Activated CD4-positive, alpha-beta T cell treated with anti-CD3 and anti-CD28 coated beads, Interleukin-2, amount 50 U/mL, for 16 hours (primary cell): Measurements from ENCODE around the gene FCRL1.
A peak's percentile ranks its signal among the peaks of the same experiment; 100 is the strongest.

Source experiments
- DNase-seq: peaks from one replicate; pipeline ENCODE4 v3.0.0-alpha.2; 2020

FCRL1 gene, protein sequence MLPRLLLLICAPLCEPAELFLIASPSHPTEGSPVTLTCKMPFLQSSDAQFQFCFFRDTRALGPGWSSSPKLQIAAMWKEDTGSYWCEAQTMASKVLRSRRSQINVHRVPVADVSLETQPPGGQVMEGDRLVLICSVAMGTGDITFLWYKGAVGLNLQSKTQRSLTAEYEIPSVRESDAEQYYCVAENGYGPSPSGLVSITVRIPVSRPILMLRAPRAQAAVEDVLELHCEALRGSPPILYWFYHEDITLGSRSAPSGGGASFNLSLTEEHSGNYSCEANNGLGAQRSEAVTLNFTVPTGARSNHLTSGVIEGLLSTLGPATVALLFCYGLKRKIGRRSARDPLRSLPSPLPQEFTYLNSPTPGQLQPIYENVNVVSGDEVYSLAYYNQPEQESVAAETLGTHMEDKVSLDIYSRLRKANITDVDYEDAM

DNA sequence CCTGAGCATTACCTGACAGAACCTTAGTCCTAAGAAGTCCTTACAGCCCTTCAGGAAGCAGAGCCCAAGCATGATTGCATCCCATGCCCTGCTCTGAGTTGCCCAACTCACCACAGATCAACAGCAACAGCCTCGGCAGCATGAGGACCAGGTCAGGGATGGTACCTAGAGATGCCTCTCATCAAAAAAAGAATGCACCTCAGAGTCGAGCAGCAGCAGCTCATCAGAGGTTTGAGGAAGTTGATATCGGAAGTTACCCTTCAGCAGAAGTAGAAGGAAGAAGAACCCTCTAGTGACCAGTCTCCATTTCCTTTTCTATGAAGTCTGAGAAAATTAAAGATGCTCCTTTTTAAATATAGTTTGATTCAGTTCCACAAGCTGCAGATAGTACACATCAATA, at the start of gene FCRL1:
Gene FCRL1, minus strand, starts transcription at position 225 of the 400 bp plus-strand sequence. Its CDS starts 83 bp downstream, at position 142.
- DNase-seq: no peak

DNA sequence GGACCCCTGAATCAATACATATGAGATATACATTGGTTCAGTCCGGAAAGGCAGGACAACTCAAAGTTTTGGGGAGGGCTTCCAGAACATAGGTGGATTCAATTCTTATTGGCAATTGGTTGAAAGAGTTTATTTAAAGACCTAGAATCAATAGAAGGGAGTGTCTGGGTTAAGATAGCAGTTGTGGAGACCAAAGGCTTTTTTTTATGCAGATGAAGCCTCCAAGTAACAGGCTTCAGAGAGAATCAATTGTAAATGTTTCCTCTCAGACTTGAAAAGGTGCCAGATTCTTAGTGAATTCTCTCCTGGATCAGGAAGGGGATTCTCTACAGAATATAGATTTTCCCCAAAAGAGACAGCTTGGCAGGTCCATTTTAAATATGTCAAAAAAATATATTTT, 48.7 kb upstream of the FCRL1 start:
- DNase-seq: no peak

DNA sequence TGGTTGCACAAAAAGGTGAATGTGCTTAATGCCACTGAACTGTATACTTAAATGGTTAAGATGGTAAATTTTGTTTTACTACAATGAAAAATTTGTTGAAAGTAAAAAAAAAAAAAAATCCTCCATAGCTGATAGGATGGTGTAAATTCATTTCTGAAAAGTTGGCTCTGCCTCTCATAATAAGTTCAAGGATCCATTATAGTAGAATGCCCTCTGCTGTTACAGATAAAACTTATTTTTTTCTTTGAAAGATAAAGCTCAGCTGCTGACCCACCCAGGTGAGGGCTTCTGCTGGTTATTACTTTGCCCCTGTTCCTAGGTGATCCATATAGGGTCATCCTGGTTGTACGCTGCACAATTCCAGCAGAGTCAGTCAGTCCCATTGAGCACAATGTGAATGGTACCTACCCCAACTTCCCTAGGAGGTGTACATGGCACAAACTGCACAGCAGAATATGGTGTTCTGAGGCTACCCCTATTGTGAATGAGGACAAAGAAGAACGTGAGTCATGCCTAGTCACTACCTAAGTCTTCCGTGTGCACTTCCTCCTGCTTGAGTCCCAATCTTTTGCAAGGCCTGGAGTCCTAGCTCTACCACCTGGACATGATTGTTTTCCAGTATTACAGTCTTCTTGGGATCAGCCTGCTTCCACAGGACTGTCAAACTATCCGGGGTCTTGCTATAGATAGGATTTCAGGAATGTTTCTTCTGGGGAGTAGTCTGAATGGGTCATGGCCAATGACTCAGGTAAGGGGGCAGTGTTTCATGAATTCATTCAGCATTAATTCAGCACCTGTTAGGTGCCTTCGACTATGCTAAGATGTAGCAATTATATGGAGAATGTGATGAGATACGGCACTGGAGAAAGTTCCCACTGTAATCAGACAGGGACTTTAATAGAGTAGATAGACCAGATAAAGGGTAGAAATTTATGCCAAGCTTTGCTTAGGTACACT, 42.5 kb upstream of the FCRL1 start:
- DNase-seq: no peak

DNA sequence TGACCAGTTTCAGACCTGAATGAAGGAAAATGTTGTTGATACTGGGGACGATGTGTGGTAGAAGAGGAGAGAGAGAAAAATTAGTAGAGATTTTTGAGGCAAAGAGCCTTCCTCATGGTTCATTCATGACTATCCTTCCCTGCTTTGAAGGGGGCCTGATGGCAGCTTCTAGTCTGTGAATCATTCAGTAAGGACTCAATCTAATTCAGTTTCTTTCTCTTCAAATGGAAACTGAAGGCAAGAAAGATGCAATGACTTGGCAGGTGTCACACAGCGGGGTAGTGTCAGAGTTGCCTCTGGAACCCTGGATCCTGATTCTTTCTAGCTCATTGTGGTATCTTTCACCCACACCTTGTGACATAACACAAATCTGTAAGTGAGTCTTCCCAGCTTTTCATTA, 36.6 kb upstream of the FCRL1 start:
- no peak for DNase-seq

DNA sequence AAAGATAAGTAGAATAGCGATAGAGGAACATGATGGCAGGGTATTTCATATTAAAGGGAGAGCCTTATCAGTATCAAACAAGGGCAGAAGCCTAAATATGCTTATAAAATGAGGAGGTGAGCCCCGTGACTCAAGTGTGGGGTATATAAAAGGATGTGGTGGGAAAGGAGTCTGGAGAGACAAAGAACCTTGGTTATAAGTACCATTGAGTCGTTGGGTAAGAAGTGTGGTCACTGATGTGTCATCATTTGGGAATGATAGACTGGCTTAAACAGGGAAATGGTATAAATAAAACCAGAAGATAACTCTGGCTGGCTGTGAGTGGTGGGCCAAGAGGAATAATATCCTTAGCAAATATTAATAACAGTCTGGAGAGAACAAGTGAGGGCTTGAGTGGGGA, 32.6 kb upstream of the FCRL1 start:
- no peak for DNase-seq

DNA sequence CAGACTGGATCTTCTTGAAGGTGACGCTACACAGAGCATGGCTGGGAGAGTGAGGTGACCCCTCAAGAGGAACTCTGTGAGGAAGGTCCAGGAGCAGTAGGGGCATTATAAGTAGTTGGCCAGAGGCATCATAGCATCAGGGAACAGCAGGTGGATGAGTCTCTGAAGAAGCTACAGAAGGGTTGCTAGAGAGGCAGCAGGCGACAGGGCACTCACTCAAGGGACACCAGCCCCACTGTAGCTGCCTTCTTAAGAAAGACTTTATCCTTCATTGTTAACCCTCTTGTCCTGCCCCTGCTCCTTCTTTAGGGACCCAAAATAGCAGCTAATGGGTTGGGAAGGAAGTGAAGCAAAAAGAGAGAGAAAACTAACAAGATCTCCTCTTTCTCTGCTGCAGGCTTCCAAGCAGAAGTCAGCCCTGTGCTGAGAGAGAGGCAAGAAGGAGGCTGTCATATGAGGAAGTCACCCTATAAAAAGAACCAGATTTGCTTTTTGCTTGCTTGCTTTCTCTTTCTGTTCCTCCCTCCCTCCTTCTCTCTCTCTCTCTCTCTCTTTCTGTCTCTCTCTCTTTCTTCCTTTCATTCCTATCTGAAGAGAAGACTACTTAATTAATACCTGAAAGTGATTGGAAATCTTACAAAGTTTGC, 29.4 kb upstream of the FCRL1 start:
- DNase-seq: no peak

DNA sequence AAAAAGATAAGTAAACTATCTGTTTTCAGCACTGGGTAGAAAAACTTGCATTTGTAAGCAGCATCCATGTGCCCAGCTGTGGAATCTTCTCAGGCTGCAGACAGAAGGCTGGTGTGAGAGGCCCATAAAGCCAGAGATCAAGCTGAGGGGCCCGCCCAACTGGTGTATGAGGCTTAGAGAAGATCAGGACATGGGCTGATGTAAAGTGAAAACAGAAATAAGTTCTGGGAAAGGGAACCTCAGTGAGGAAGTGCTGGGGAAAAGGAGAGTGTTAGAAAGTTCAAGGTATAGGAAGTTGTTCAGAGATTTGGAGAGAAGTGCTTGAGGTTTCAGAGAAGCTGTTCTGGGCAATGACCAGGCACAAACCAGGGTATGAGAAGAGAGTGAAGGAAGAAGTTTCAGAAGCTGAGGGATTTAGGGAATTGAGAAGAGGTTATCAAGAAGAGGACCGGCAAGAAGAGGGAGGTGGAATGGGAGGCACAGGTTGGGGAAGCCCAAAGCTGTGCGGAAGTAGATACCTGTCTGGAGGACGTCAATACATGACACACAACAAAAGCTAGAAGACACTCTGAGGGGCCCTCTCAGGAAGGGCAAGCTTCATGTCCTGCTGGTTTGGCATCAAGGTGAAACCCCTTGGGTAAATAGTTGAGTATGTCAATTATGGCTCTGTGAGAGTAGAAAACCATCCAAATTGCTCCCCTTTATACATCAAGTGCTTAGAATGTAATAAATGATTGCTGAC, 24.3 kb upstream of the FCRL1 start:
- DNase-seq: no peak

DNA sequence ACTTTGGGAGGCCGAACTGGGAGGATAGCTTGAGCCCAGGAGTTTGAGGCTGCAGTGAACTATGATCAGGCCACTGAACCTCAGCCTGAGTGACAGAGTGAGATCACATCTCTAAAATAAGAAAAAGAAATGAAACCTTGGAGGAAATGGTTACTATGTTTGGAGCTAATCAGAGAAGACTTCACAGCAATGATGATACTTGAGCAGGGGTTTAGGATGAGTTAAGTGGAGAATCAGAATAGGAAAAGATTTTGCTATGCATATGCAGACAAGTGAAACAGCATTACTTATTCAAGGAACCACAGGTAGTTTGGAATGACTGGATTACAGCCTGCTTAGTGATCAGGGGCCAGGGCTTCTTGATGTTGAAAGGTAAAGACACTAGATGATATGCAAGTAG, 23.0 kb upstream of the FCRL1 start:
- DNase-seq: peak; percentile 29

DNA sequence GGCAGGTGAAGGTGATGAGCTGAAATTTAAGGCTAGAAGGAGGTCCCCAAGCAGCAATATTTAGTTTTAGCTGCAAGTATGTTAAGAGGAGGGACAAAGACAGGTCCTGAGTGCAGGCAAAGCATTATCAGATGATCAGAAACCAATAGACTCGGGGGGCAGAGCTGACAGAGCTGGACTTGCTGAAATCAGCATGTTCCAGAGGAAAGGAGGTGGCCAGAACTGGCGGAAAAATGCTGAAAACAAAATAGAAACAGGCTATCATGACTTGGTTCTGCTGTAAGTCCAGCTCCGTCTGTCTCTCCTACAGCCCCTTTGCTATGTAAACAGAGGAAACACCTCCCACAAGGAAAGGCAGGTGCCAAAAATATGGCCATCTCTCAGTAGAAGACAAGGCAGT, 21.8 kb upstream of the FCRL1 start, which contains the start of gene CD5L:
Gene CD5L, minus strand, starts transcription at position 101 of the 400 bp plus-strand sequence. CDS start 107 bp downstream, outside the sequence.
- no peak for DNase-seq

DNA sequence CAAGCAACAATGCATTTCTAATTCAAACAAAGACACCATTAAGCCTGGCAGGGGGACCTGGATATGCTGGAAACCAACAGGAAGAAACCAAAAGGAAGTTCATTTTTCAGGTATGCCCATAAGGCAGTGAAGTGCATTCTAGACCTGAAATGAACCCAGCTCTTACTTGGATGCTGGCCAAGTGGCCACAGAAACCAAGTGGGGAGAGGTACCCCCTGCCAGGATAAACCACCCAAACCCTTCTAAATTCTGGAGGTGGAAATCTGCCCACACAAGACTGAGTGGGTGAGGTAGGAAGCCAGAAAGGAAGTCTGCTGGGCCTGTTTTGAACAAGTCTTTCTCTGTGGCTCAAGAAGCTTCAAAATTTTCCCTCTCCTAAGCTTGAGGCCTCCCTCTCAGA, 19.0 kb upstream of the FCRL1 start:
- DNase-seq: no peak

DNA sequence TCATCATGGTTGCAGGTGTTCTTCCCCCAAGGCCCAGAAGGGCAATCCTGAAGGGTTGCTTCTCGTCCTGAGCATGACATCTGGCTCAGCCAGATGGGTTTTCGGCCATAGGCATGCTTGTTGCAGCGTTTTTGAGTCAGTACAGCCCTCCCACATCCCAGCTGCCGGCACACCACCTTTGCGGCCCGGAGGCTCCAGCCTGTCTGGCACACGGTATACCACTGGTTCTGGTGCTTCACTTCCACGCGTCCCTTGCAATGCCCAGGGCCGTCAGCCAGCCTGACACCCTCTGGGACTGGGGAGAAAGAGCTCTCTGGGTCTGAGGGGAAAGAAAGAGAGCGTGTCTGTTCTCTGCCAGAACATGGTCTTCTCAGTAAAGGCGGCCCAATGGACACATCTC, 14.5 kb upstream of the FCRL1 start:
- DNase-seq: no peak

DNA sequence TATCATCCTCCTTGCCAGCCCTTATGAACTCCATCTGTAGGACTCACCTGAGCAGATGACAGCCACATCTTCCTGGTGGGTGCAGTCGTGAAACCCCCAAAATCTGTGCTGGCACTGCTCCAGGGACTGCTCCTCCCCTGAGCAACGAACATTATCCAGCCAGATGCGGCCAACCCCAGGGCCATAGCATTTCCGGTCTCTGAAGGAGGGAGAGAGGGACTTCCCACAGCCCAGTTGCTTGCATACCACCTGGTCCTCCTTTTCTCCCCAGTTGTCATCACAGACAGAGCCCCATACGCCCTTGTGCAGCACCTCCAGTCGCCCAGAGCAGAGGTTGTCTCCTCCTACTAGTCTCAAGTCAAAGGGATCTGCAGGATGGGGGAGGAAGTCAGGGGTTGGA, 13.2 kb upstream of the FCRL1 start:
- no peak for DNase-seq

DNA sequence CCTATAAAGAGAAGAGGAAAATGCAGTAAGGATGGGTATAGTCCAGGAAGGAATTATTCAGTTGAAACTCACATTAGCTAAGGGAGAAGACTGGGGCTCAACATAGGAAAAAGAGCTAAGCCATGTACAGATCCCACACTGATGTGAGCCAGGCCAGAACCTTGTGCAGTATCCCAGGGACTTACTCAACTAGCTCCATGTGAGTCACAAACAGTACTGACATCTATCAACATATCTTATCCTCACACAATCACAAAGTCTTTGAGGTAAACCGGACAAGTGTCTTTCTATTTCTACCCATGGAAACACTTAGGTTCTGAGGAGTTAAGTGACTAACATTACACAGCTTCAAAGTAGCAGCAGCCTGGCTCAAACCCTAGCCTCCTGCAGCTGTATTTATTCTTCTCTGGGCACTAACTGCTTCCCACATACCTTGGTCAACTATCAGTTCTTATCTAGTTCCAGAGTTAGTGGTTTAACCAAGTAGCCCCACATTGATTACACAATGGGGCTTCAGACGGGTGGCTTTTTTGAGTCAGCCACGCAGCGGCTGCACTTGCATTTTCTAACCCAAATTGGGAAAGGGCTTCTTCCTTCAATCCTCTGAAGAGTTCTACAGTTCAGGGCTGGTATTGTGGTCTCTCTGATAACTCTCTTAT, 12.2 kb upstream of the FCRL1 start:
- DNase-seq: peak; percentile 20

DNA sequence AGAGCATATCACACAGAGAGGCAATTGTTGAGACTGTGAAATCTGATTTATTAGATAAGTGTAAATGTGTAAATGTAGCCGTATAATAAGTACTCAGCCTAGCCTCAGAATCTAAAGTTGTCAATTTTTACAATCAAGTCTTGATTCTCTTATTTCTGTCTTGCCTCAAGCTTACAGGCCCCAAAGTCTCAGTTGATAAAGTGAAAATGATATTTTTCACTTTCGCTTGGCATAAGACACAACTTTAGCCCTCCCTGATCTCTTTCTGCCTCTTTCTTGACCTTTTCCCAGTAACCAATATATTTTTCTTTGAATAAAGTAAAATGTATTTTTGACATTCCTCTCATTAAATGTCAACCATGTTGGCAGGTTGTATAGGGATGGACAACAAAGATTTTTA, 11.0 kb upstream of the FCRL1 start:
- no peak for DNase-seq

DNA sequence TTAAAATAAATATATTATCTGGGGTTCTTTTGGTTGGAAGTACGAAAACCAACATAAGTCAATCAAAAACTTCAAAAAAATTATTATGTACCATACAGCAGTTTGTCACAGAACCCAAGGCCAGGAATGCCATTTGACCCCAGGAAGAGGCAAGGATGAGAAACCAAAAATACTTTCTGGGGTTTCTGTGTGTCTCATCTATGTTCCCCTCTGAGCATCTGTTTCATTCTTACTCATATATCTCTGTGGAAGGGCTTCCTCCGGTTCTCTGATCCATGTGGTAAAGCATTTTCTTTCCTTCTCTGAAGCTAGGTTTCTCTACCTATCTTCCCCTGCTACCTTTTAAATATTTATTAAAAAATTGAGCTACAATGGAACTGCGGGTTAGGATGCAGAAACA, 9.8 kb upstream of the FCRL1 start:
- DNase-seq: peak; percentile 13

DNA sequence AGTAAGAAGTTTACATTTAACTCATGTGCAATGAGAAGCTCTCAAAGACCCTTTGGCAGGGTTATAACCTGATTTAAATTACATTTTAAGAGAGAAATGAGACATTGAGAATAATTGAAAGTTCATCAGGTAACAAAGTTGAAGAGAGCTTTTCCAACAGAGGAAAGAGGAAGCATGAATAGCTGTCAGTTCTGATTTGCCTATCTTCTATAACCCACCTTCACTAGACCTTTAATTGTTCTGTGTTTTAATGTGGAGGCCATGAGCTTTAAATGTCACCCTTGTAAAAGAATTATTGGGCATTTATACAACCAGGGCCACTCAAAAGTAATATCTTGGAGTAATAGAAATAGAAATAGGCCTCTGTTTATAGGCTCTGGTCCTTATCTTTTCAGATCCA, 9.3 kb upstream of the FCRL1 start:
- no peak for DNase-seq

DNA sequence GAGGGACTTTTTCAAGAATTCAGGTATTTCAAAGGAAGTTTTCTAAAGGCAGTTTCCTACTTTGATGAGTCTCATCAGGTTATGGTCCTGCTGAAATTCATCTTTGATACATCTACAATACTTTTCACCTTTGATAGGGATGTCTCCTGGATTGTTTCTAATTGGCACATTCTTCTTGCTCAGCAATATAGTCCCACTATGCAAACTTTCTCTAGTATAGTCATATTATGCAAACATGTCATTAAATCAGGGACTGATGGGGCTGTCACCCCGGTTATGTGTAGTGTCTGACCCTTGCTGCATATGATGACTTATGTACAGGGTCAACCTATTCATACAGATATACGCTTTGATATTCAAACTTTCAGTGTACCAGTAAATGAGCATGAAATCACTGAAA, 379 bp upstream of the FCRL1 start:
- DNase-seq: no peak

DNA sequence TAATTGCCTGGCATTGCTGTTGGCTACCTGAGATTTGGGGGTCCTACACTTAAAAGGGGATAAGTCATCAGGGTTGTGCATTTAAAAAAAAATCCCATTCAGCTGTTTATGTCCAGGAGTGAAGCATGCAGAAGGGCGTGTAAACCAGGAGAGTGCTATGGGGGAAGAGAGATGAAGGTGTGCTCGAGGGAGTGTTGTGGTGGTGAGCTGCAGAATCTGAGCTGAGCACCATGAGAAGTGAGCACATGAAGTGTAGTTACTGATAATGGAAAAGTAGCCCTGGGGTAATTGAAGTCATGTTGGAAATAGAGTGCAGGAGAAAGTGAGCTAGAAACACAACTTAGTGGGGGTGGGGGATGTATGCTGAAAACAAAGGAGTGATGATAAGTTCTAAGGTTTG, 705 bp downstream of the FCRL1 start:
- DNase-seq: no peak

DNA sequence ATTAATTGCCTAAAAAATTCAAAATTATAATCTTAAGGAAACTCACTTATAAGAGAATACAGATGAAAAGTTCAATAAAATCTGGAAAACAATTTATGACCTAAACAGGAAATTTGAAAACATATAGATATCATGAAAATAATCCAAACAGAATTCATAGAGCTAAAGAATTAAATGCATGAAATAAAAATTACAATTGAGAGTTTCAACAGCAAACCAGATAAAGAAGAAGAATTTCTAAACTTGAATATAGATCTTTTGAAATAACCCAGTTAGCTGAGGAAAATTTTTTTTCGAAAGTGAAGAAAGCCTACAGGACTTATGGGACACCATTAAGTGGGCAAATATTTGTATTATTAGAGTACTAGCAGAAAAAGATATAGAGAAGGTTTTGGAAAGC, 6.7 kb downstream of the FCRL1 start:
- no peak for DNase-seq

DNA sequence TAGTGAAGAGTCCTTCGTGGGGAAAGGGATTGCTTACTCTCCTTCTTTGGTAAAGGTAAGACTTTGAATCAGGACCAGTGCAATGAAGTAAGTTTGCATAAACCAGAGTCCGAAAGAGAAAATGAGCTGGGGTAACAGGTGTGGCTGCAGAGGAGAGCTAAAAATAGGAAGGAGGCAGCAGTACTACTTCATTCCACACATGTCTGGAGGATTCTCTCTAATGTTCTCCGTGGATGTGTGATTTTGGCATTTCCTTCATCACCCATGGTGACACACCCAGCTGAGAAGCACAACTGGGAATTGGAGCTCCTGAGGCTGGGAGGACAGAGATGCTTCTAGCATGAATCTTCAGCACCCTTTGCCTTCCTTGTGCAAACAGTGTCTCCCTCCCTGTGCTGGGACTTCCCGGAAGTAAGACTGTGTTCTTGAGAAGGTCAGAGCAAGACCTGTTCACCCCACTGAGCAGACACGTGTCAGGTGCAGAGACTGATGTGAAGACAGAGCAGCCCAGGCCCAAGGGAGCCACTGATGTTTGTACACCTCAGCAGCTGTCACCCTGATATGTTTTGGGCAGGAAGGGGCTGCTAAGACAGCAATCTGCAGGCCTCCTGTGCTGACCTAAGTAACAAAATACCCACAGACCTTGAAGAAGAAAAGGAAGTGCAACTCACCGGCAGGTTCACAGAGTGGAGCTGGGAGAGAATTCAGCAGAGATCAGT, 13.3 kb downstream of the FCRL1 start:
- no peak for DNase-seq

DNA sequence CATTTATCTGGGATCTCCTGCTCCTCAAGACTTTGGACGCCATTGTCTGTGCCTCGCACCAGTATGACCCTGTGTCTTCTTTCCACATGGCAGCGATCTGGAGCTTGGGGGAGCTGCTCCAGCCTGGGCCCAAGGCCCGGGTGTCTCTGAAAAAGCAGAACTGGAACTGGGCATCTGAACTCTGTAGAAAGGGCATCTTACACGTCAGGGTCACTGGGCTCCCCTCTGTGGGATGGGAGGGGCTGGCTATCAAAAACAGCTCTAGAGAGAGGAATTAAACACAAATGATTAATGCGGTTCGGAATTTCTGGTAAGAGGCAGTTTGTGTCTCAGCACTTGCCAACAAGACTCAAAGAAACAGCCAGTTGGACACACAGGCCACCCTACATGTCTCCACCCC, 16.1 kb downstream of the FCRL1 start:
- no peak for DNase-seq
